HepG2 (cell line): ENCODE data around the gene C2orf74. TPM values are rescaled to one million over a fixed set of nuclear protein-coding genes. Genes with fewer than 3 reads are reported as not detected.

Experiments
- ELF4 ChIP-seq: sonication (generic); formaldehyde crosslinking; IDR thresholded peaks from 2 replicates; pipeline ENCODE4 v1.5.0; 2020; ENCODE audit warnings: missing genetic modification reagents, mild to moderate bottlenecking, moderate library complexity, borderline replicate concordance
- FLYWCH1 ChIP-seq: sonication (generic); formaldehyde crosslinking; IDR thresholded peaks from 2 replicates; pipeline ENCODE4 v1.8.1; 2023; ENCODE audit warnings: mild to moderate bottlenecking, missing genetic modification reagents
- GABPB1 ChIP-seq: IDR thresholded peaks from 2 replicates; pipeline ENCODE4 v1.6.1; 2016; ENCODE audit warnings: mild to moderate bottlenecking, missing genetic modification reagents, moderate library complexity, missing compliant biosample characterization
- HDAC1 ChIP-seq: sonication (generic); formaldehyde crosslinking; IDR thresholded peaks from 2 replicates; pipeline ENCODE4 v1.5.1; 2020; ENCODE audit warnings: mild to moderate bottlenecking, missing genetic modification reagents
- KLF13 ChIP-seq: sonication (generic); formaldehyde crosslinking; IDR thresholded peaks from 2 replicates; pipeline ENCODE4 v1.4.0; 2020; ENCODE audit warnings: mild to moderate bottlenecking, missing genetic modification reagents
- KLF15 ChIP-seq: sonication (generic); formaldehyde crosslinking; IDR thresholded peaks from 2 replicates; pipeline ENCODE4 v1.8.1; 2023; ENCODE audit warnings: borderline replicate concordance, mild to moderate bottlenecking, inconsistent platforms, missing genetic modification reagents, mixed read lengths
- MAF1 ChIP-seq: sonication (generic); formaldehyde crosslinking; IDR thresholded peaks from 2 replicates; pipeline ENCODE4 v1.5.0; 2020; ENCODE audit warnings: missing genetic modification reagents, borderline replicate concordance
- PITX1 ChIP-seq: sonication (generic); formaldehyde crosslinking; IDR thresholded peaks from 2 replicates; pipeline ENCODE4 v1.5.1; 2020; ENCODE audit warnings: mild to moderate bottlenecking, missing genetic modification reagents
- PPARG ChIP-seq: conservative IDR thresholded peaks from 2 replicates; pipeline ENCODE4 v1.6.1; 2016; ENCODE audit warnings: missing biosample characterization, missing genetic modification reagents
- RFXANK ChIP-seq: IDR thresholded peaks from 2 replicates; pipeline ENCODE4 v1.6.1; 2016
- SAP130 ChIP-seq: IDR thresholded peaks from 2 replicates; pipeline ENCODE4 v1.6.1; 2016; ENCODE audit warnings: low read depth
- SMARCE1 ChIP-seq: fragments of 450-650 bp; IDR thresholded peaks from 2 replicates; pipeline ENCODE4 v1.6.1; 2017; ENCODE audit warnings: borderline replicate concordance
- TRIM24 ChIP-seq: sonication (generic); formaldehyde crosslinking; IDR thresholded peaks from 2 replicates; pipeline ENCODE4 v1.8.0; 2022; ENCODE audit warnings: mild to moderate bottlenecking, missing genetic modification reagents
- ZFY ChIP-seq: sonication (generic); formaldehyde crosslinking; IDR thresholded peaks from 2 replicates; pipeline ENCODE4 v1.4.0; 2020; ENCODE audit warnings: missing genetic modification reagents
- ZFYVE20 ChIP-seq: sonication (generic); formaldehyde crosslinking; IDR thresholded peaks from 2 replicates; pipeline ENCODE4 v1.8.0; 2023; ENCODE audit warnings: low read depth, mild to moderate bottlenecking, moderate library complexity, missing genetic modification reagents, borderline replicate concordance
- ZHX1 ChIP-seq: sonication (generic); formaldehyde crosslinking; IDR thresholded peaks from 2 replicates; pipeline ENCODE4 v1.8.1; 2022; ENCODE audit warnings: low read depth, mild to moderate bottlenecking, missing genetic modification reagents
- ZKSCAN5 ChIP-seq: sonication (generic); formaldehyde crosslinking; IDR thresholded peaks from 2 replicates; pipeline ENCODE4 v1.5.1; 2020; ENCODE audit warnings: mild to moderate bottlenecking, missing genetic modification reagents
- ZNF20 ChIP-seq: sonication (generic); formaldehyde crosslinking; IDR thresholded peaks from 2 replicates; pipeline ENCODE4 v1.4.0; 2020; ENCODE audit warnings: mild to moderate bottlenecking, moderate library complexity, missing genetic modification reagents
- ZNF354B ChIP-seq: sonication (generic); formaldehyde crosslinking; IDR thresholded peaks from 2 replicates; pipeline ENCODE4 v1.8.0; 2022; ENCODE audit warnings: mild to moderate bottlenecking, missing genetic modification reagents
- ZNF589 ChIP-seq: sonication (generic); formaldehyde crosslinking; conservative IDR thresholded peaks from 2 replicates; pipeline ENCODE4 v1.8.0; 2022; ENCODE audit warnings: mild to moderate bottlenecking, moderate library complexity, missing genetic modification reagents
- ZNF749 ChIP-seq: sonication (generic); formaldehyde crosslinking; IDR thresholded peaks from 2 replicates; pipeline ENCODE4 v1.8.0; 2022; ENCODE audit warnings: mild to moderate bottlenecking, missing genetic modification reagents, moderate library complexity, borderline replicate concordance
- ZNF784 ChIP-seq: sonication (generic); formaldehyde crosslinking; IDR thresholded peaks from 2 replicates; pipeline ENCODE4 v1.5.1; 2020; ENCODE audit warnings: missing genetic modification reagents, mild to moderate bottlenecking, borderline replicate concordance
- ZNF788 ChIP-seq: sonication (generic); formaldehyde crosslinking; IDR thresholded peaks from 2 replicates; pipeline ENCODE4 v1.5.0; 2020; ENCODE audit warnings: mild to moderate bottlenecking, missing genetic modification reagents, borderline replicate concordance
- ZNF883 ChIP-seq: sonication (generic); formaldehyde crosslinking; IDR thresholded peaks from 2 replicates; pipeline ENCODE4 v1.5.1; 2020; ENCODE audit warnings: mild to moderate bottlenecking, missing genetic modification reagents; ENCODE audit errors: not compliant biosample characterization
- ZUFSP ChIP-seq: sonication (generic); formaldehyde crosslinking; IDR thresholded peaks from 2 replicates; pipeline ENCODE4 v1.9.0; 2021; ENCODE audit warnings: missing genetic modification reagents, mild to moderate bottlenecking, borderline replicate concordance
- polyA plus RNA-seq, 8 experiments: library from polyadenylated mRNA; depleted of rRNA in 3 of 8; stranded (reverse) in 7 of 8; unstranded in 1 of 8; fragments of >200 nt; fragmentation: Illumina TruSeq in 4 of 8; extraction: Trizol in 4 of 8; gene quantifications; 2 replicates each; pipeline versions ENCODE4 v1.2.1 to v1.2.3, GENCODE V29; 2011 to 2016; ENCODE audit warnings: low read depth in 4 of 8, missing spikeins in 1 of 8, mixed read lengths in 1 of 8; ENCODE audit not compliant: insufficient read depth in 1 of 8
- total RNA-seq, 5 experiments: library from RNA; depleted of rRNA; stranded (reverse); fragments of >200 nt; fragmentation: Illumina TruSeq; extraction: Trizol; gene quantifications; 2 replicates each; pipeline ENCODE4 v1.2.3, GENCODE V29; 2016; ENCODE audit warnings: low read depth in 1 of 5

Gene C2orf74
- total and polyA plus RNA-seq, 2 of the 13 experiments (the other 11 are each of a cell fraction or from before 2014, with no cell fraction given), result 10.6 to 13.8 TPM

- TF ChIP-seq ZHX1, result no peak; the same call in 1 of the 2 replicates
- TF ChIP-seq KLF13, result no peak
- TF ChIP-seq ZNF749 (CRISPR knock-in tag), result peak; percentile 4; the same call in 1 of the 2 replicates
- TF ChIP-seq ZUFSP (CRISPR knock-in tag), result no peak
- no peak for TF ChIP-seq TRIM24 (CRISPR knock-in tag)
- no peak for TF ChIP-seq GABPB1
- 0 out of 2 replicates have a peak, but pooled peaks have one; percentile 33 for TF ChIP-seq FLYWCH1
- peak; percentile 33 for TF ChIP-seq ZNF883 (CRISPR knock-in tag)
- TF ChIP-seq ZNF784 (CRISPR knock-in tag), result peak; percentile 87; the same call in 1 of the 2 replicates
- 0 out of 2 replicates have a peak, but pooled peaks have one; percentile 14 for TF ChIP-seq PPARG (CRISPR knock-in tag)
- peak; percentile 10 for TF ChIP-seq SAP130 (CRISPR knock-in tag)
- TF ChIP-seq ZNF20 (CRISPR knock-in tag), result no peak
- TF ChIP-seq ZNF788, result peak; percentile 60; the same call in 1 of the 2 replicates
- no peak for TF ChIP-seq ZFYVE20 (CRISPR knock-in tag)
- TF ChIP-seq ZNF354B, result peak; percentile 44; the same call in 1 of the 2 replicates
- peak; percentile 1; the same call in 1 of the 2 replicates for TF ChIP-seq HDAC1
- TF ChIP-seq ZFY (CRISPR knock-in tag), result peak; percentile 3; the same call in 1 of the 2 replicates
- no peak for TF ChIP-seq MAF1 (CRISPR knock-in tag)
- no peak for TF ChIP-seq PITX1 (CRISPR knock-in tag)
- TF ChIP-seq ZNF589, result no peak
- no peak for TF ChIP-seq KLF15 (CRISPR knock-in tag)
- peak; percentile 57; the same call in 1 of the 2 replicates for TF ChIP-seq ZKSCAN5 (CRISPR knock-in tag)
- no peak for TF ChIP-seq RFXANK
- TF ChIP-seq SMARCE1, result no peak
- no peak for TF ChIP-seq ELF4 (CRISPR knock-in tag)
Observed at GRCh38 chr2:61177727-61178549, 15.9 kb downstream of the C2orf74 start (continued).
